COR-L47 (cell line): ENCODE measurements around the gene FAM168A.

Experiments
- DNase-seq: peaks from one replicate; lab custom pipeline; 2025; lab: John Stamatoyannopoulos, UW

FAM168A gene

GRCh38 chr11:73555615-73556014, 42.3 kb downstream of the FAM168A start:
- DNase-seq: no peak

- DNase-seq: no peak
Observed at GRCh38 chr11:73554671-73555320, 43.1 kb downstream of the FAM168A start.

- no peak for DNase-seq
Observed at GRCh38 chr11:73553266-73553665, 44.6 kb downstream of the FAM168A start.

- DNase-seq: no peak
Observed at GRCh38 chr11:73551677-73552076, 46.2 kb downstream of the FAM168A start.

- DNase-seq: no peak
Observed at GRCh38 chr11:73549376-73549775, 48.5 kb downstream of the FAM168A start.

- DNase-seq: no peak
Observed at GRCh38 chr11:73547706-73548595, 50.0 kb downstream of the FAM168A start.

GRCh38 chr11:73542175-73542574, 55.7 kb downstream of the FAM168A start:
- DNase-seq: no peak

- no peak for DNase-seq
Observed at GRCh38 chr11:73539506-73540084, 58.3 kb downstream of the FAM168A start.

- DNase-seq: no peak
Observed at GRCh38 chr11:73538381-73538872, 59.5 kb downstream of the FAM168A start.

- no peak for DNase-seq
Observed at GRCh38 chr11:73537969-73538368, 59.9 kb downstream of the FAM168A start.

GRCh38 chr11:73536961-73537360, 61.0 kb downstream of the FAM168A start:
- no peak for DNase-seq

- no peak for DNase-seq
Observed at GRCh38 chr11:73532310-73532709, 65.6 kb downstream of the FAM168A start.

- DNase-seq: no peak
Observed at GRCh38 chr11:73531386-73531785, 66.5 kb downstream of the FAM168A start.

GRCh38 chr11:73530109-73530508, 67.8 kb downstream of the FAM168A start:
- no peak for DNase-seq

- DNase-seq: no peak
Observed at GRCh38 chr11:73529204-73529530, 68.7 kb downstream of the FAM168A start.

GRCh38 chr11:73528483-73529203, 69.3 kb downstream of the FAM168A start:
- no peak for DNase-seq

GRCh38 chr11:73528013-73528412, 69.9 kb downstream of the FAM168A start:
- DNase-seq: no peak

GRCh38 chr11:73525611-73526010, 72.3 kb downstream of the FAM168A start:
- DNase-seq: no peak

GRCh38 chr11:73524774-73525173, 73.1 kb downstream of the FAM168A start:
- no peak for DNase-seq

GRCh38 chr11:73521621-73522020, 76.3 kb downstream of the FAM168A start:
- peak; percentile 33 for DNase-seq

- peak; percentile 16 for DNase-seq
Observed at GRCh38 chr11:73520353-73521061, 77.4 kb downstream of the FAM168A start.

GRCh38 chr11:73519266-73519665, 78.6 kb downstream of the FAM168A start:
- DNase-seq: no peak
